Choroid plexus epithelial cell (primary cell): ENCODE results near the gene AP4M1.
"Not testable (repeated sequence)": the region's sequence is repeated elsewhere in the genome, so short reads cannot be mapped to it uniquely, and the experiment has no call there.

Experiments
- DNase-seq: peaks from one replicate; pipeline ENCODE4 v3.0.0-alpha.2; 2010; ENCODE audit warnings: low read depth
- H3K4me3 ChIP-seq: 2 replicates; pipeline ENCODE4 v1.5.1; 2011; ENCODE audit warnings: low read depth, mild to moderate bottlenecking, control low read depth, low read length, moderate library complexity
- CTCF ChIP-seq: conservative IDR thresholded peaks from 2 replicates; pipeline ENCODE4 v1.5.1; 2011; ENCODE audit warnings: low read depth, mild to moderate bottlenecking, control low read depth, inconsistent platforms, low read length, moderate library complexity

AP4M1 gene

GRCh38 chr7:100126931-100127865 is 25.8 kb downstream of the AP4M1 start, which contains the start of gene MBLAC1:
Gene MBLAC1 (plus strand): TSS chr7:100126967. CDS start chr7:100127396, 429 bp downstream.
- H3K4me3 ChIP-seq, result peak within 1 kb of the TSS; percentile 92
- peak; percentile 96 for DNase-seq
- TF ChIP-seq CTCF, result no peak

- peak overlapping the region; percentile 92 for H3K4me3 ChIP-seq
- TF ChIP-seq CTCF, result no peak
- DNase-seq, result peak; percentile 39
Measured at GRCh38 chr7:100127866-100128636, 26.6 kb downstream of the AP4M1 start.

- no peak for DNase-seq
- H3K4me3 ChIP-seq, result no peak overlapping the region
- TF ChIP-seq CTCF, result no peak
Measured at GRCh38 chr7:100128637-100128963, 27.2 kb downstream of the AP4M1 start.

GRCh38 chr7:100130220-100130607 is 28.8 kb downstream of the AP4M1 start:
- not testable (repeated sequence) for H3K4me3 ChIP-seq, DNase-seq

GRCh38 chr7:100130608-100131453 is 29.4 kb downstream of the AP4M1 start:
- H3K4me3 ChIP-seq, result peak overlapping the region; percentile 35
- peak; percentile 79 for TF ChIP-seq CTCF
- DNase-seq, result peak; percentile 61

GRCh38 chr7:100132126-100132525 is 30.7 kb downstream of the AP4M1 start:
- TF ChIP-seq CTCF, result no peak
- DNase-seq, result no peak

More at GRCh38 chr7:100132126-100132525, 30.7 kb downstream of the AP4M1 start:
- H3K4me3 ChIP-seq, result no peak overlapping the region
